ENCODE data around the gene ADARB2.

DNA sequence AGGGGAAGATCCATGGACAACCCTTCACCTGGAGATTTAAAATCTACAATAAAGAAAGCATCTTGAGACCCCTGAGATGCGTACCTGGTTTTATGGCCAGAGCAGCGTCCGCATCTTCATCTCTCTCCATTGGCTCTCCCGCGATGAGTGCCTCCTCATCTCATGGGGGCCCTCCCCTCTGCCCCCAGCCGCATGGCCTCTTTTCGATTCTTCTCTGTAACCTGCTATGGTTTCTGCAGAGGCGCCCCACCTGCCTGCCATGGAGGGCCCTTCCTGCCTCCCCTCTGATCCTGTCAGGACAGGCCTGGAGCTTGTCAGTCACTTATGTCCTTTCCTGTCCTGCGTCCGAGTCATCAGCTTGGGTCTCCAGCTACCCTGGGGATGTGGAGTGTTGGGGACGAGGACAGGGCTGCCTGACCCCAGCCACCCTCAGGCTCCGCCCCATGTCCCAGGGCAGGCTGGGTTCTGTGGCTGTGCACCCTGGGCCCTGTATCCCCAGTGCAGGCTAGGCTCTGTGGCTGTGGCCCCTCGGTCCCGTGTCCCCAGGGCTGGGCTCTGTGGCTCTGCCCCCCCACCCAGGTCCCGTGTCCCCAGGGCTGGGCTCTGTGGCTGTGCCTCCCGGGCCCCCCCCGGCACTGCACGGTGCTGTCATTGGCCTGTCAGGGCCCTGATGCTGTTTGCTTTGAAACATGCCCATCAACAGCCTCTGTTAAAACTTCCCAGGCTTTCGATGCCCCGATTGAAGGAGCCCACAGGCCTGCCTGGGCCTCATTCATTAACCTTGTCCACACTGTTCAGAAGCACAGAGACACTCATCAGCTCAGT, 581.3 kb downstream of the ADARB2 start:
- TF ChIP-seq, protein P1, sequence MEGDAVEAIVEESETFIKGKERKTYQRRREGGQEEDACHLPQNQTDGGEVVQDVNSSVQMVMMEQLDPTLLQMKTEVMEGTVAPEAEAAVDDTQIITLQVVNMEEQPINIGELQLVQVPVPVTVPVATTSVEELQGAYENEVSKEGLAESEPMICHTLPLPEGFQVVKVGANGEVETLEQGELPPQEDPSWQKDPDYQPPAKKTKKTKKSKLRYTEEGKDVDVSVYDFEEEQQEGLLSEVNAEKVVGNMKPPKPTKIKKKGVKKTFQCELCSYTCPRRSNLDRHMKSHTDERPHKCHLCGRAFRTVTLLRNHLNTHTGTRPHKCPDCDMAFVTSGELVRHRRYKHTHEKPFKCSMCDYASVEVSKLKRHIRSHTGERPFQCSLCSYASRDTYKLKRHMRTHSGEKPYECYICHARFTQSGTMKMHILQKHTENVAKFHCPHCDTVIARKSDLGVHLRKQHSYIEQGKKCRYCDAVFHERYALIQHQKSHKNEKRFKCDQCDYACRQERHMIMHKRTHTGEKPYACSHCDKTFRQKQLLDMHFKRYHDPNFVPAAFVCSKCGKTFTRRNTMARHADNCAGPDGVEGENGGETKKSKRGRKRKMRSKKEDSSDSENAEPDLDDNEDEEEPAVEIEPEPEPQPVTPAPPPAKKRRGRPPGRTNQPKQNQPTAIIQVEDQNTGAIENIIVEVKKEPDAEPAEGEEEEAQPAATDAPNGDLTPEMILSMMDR (IDR thresholded peaks at IDR 0.05; ENCODE audit: poor library complexity), result no peak
- TF ChIP-seq EZH2phosphoT487 (IDR thresholded peaks at IDR 0.05; ENCODE audit: low read depth, severe bottlenecking, unreplicated experiment), result no peak

All from hepatocyte (in vitro differentiated cells).